ENCODE measurements around the gene SNX13.

The SNX13 gene, protein sequence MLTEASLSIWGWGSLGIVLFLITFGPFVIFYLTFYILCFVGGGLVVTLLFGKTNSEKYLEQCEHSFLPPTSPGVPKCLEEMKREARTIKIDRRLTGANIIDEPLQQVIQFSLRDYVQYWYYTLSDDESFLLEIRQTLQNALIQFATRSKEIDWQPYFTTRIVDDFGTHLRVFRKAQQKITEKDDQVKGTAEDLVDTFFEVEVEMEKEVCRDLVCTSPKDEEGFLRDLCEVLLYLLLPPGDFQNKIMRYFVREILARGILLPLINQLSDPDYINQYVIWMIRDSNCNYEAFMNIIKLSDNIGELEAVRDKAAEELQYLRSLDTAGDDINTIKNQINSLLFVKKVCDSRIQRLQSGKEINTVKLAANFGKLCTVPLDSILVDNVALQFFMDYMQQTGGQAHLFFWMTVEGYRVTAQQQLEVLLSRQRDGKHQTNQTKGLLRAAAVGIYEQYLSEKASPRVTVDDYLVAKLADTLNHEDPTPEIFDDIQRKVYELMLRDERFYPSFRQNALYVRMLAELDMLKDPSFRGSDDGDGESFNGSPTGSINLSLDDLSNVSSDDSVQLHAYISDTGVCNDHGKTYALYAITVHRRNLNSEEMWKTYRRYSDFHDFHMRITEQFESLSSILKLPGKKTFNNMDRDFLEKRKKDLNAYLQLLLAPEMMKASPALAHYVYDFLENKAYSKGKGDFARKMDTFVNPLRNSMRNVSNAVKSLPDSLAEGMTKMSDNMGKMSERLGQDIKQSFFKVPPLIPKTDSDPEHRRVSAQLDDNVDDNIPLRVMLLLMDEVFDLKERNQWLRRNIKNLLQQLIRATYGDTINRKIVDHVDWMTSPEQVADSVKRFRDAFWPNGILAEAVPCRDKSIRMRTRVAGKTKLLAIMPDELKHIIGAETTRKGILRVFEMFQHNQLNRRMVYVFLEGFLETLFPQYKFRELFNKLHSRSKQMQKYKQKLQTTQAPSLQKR

DNA sequence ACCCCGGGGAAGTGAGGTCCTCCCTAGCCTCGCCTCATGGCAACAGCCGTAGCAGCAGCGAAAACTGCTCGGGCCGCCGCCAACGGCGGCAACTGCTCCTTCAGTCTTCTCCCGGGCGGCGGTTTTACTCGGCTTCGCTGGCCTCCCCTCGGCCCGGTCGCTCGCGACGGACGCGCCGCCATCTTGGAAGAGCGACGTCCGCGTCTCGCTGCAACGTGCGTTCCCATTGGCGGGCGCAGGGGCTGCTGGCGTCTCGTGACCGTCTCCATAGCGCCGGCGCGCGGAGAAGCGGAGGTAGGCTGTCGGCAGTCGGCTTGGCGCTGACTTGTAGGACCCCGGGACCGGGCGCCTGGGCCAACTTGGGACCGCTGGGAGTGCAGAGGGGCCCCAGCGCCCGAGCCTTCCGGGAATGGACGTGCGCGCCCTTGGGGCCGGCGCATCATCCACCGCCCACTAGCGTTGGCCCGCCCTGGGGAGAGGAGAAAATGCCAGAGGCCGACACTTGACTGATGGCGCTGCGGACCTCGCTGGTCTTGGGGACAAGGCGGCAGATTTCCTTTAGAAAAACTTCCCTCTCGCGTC, at the start of gene SNX13:
Gene SNX13, minus strand, starts transcription at position 193 of the 582 bp plus-strand sequence. CDS start 199 bp downstream, outside the sequence.
- DNase-seq: peak; percentile 93

DNA sequence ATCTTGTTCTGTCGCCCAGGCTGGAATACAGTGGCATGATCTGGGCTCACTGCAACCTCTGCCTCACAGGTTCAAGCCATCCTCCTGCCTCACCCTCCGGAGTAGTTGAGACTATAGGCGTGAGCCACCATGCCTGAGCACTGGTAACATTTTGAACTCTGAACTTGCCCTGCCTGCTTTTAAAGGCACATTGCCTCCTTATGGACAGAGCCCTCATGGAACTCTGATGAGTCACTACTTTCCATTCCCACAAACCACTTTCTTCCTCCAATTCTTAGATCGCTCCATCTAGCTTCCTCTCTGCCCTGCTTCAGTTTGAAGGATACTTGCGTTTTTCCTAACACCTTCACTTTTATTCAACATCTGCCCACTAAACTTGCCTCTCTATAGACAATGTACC, 49.3 kb upstream of the SNX13 start:
- no peak for DNase-seq

- no peak for DNase-seq
Measured at GRCh38 chr7:17988858-17989257, 48.6 kb upstream of the SNX13 start.

DNA sequence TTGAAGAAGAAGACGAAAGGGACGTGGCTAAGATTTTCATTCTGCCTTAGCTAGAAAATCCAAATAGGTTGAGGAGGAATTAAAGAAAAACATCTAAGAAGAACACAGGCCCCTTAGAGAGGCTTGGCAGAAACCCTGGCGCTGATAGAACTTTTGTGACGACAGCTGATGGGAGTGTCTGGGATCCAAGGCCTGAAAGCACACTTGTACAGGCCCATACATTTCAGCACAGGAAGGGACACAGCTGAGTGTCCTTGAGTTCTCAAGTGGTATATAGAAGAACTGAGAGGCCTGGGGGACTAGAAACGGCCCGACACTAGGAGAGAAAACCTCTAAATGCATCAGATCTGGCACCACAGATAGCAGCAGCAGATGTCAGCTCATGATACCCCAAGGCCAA, 47.8 kb upstream of the SNX13 start:
- peak; percentile 85 for DNase-seq

DNA sequence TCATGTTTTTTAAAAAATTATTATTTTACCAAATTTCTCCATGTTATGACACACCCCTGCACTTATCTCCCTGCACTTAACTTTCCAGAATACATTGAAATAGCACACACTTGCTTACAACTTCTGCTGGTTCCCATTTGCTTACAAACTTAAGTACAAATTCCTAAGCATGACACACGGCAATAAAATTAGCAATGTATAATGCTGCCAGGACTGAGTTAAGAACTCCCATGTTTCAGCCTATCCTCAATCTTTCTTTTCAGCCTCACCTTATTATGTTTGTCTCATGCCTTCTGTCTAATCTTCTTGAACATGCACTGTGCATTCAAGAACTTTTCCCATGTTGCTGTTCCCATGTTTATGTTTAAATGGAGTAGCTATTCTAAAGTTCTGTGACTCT, 46.6 kb upstream of the SNX13 start:
- DNase-seq: no peak

DNA sequence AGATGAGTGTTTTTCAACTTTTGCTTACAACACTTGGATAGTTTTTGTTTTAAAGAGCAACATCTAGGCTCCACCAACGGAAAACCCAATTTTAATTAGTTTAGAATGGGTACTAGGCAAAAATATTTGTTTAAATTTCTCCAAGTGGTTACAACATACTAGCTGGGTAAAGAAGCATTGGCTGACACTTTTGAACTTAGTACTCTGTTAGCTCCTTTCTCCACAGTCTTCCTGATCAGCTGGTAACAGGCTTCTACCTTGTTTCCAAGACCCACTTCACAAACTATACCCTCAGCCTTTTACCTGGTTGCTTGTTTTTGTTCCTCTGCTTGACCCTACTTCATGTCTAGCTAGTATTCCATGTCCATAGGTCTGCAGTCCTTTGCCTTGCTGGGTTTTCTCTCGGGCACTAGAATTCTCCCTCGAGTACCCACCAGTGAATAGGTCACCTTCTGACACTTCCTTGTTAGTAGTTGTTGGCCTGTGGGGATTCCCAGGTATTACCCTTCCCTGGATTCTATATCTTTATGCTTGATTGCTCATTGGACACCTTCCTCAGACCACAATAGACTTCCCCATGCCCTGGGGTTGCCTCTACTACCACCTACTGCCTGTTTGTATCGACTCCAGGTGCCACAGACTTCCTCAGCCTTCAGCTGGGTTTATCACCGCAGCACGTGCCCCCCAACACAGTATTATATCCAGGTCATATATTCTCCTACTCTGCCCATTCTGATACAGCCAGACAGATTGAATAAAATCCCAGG, 45.4 kb upstream of the SNX13 start:
- DNase-seq: no peak

DNA sequence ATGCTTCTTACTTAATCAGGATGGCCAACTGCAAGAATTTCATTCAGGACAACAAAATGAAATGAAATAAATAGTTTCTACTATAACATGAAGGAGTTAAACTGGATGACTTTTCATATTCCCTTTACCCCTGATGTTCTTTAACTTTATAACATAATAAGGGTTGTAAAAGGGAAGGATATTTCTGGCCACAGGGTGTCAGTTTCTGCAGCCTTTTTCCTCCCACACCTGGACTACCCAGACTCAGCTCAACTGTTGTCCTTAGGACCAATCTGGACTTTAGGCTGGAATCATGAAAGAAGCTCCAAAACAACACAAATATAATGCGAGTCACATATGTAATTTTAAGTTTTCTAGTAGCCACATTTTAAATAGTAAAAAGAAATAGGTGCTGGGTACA, 44.0 kb upstream of the SNX13 start:
- no peak for DNase-seq

- DNase-seq: no peak
Measured at GRCh38 chr7:17983221-17984062, 43.1 kb upstream of the SNX13 start.

GRCh38 chr7:17976952-17977351, 36.7 kb upstream of the SNX13 start:
- no peak for DNase-seq

GRCh38 chr7:17971411-17971810, 31.1 kb upstream of the SNX13 start:
- DNase-seq: no peak

GRCh38 chr7:17968791-17969715, 28.8 kb upstream of the SNX13 start:
- DNase-seq: no peak

DNA sequence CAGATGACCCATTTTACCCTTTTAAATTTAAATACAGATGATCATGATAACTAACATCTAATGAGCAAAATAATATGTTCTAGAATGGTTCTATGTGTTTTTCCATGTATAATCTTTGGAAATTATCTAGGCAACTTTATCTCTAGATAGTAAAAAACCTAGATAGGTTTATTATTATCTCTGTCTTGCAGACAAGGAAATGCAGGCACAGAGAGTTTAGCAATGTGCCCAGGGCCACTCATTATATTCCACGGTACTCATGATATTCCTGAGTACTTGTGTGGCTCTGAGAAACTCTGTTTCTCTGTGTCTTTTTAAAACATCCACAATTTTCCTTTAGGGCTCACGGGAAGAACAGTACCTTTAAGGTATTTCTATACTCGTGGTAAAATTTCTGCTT, 26.4 kb upstream of the SNX13 start:
- DNase-seq: no peak

GRCh38 chr7:17965603-17966002, 25.3 kb upstream of the SNX13 start:
- DNase-seq: no peak

DNA sequence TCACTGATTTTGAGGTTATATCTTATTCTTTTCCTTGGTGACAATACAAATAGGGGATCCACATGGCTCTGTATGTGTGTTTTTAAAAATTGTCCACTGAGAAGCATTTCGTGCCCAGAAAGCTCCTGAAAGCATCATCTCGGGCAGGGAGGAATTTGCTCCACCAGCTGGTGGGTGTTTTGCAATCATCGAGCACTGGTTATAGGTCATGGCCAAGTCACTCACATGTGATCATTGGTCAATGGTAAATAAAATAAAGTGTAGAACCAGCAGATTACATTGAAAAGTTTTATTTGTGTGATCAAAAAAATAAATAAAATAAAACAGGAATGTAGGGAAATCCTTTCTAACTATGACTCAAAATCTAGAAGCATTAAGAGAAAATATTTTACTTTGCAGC, 23.0 kb upstream of the SNX13 start:
- DNase-seq: no peak

DNA sequence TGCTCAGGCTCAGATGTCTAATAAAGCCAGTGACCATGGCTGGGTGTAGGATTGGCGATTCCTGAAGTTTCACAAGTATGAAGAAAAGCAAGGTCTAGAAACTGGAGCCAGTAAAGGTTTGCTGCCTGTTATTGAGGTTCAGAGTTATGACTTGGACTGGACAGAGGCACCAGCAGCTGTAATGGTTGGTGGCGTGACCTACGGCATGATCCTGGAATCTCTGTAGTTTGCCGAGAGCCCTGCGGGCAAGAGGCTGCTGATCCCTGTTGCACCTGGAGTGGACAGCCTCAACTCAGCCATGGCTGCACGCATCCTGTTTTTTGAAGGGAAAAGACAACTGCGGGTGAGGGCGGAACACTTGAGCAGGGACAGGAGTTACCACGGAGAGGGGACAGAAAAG, 22.4 kb upstream of the SNX13 start:
- no peak for DNase-seq

DNA sequence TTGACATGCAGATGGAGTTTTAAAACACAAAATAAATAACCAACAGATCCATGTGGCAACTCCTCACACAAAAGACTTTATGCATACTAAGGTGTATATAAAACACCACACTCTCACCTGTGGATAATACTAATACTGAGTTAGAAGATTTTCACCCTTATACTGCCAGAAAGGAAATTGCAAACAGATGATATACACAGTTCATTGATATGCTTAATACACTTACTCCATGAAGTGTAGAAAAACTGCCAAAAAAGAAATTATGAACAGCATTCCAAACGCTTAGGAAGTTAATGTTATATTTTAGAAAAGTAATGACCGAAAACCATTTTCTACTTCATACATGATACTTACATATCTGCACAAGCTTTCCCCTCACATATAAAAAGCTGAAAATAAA, 17.6 kb upstream of the SNX13 start:
- DNase-seq: no peak

DNA sequence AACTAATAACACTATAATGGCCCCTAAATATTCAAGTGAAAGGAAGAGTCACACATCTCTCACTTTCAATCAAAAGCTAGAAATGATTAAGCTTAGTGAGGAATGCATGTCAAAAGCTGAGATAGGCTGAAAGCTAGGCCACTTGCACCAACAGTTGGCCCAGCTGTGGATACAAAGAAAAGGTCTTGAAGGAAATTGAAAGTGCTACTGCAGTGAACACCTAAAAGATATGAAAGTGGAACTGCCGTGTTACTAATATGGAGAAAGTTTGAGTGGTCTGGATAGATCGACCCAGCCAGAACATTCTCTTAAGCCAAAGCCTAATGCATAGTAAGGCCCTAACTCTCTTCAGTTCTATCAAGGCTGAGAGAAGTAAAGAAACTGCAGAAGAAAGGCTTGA, 12.1 kb upstream of the SNX13 start:
- no peak for DNase-seq

DNA sequence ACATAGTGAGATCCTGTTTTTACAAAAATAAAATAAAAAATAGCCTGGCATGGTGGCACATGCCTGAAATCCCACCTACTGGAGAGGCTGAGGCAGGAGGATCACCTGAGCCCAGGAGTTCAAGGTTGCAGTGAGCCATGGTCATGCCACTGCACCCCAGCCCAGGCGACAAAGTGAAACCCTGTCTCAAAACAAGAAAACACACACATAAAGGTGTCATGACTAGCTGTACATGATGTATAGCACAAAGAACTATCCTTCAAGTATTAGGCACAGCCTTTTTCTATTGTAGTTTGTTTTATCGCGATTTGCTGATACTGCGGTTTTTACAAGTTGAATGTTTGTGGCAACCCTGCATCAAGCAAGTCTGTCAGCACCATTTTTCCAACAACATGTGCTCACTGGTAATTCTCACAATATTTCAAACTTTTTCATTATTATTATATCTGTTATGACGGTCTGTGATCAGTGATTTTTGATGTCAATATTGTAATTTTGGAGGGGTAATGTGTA, 11.5 kb upstream of the SNX13 start:
- DNase-seq: no peak

DNA sequence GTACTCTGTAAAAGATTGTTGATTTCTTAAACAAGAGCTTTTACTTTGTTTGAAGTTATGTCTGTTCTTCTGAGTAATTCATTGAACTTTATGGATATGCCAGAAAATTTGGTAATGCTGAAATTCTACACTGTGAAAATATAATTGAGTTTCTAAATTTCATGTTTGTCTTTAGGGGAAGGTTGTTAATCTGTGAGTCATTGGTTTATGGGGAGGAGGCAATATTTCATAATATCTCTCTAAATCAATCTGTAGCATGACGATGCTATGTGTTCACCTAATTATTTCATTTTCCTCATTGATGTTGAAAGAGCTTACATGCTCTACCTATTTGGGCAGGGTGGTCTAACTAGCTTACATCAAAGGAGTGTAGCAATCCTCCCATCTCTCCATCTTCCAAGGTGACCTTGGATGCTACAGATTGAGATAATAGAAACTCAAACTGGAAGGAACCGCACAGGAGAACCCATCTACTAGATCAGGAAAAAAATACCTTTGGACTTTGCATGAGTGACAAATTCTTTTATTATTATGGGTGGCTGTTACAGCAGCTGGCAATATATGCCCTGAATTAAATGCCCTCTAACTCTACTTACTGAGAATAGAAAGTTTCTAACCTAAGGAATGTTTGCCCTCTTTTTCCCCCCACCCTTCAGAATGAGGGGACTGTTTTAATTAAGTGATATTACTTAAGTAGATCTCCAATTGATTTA, 8.4 kb upstream of the SNX13 start:
- DNase-seq: no peak

- no peak for DNase-seq
Measured at GRCh38 chr7:17947620-17948019, 7.3 kb upstream of the SNX13 start.

All from DMS79 (cell line).